Occipital lobe (tissue), 2 donors: Measurements from ENCODE around the gene UBL3. TPM values are rescaled to one million over a fixed set of nuclear protein-coding genes. Genes with fewer than 3 reads are reported as not detected.

Experiments used
- DNase-seq: peaks from one replicate; lab custom pipeline; 2025; lab: John Stamatoyannopoulos, UW
- total RNA-seq: library from RNA; depleted of rRNA; stranded (reverse); fragments of >200 nt; gene quantifications from one replicate; pipeline ENCODE4 v1.2.3, GENCODE V29; 2014

UBL3 gene
- total RNA-seq, 1 donor from 2014 or later = 75.5 TPM

- DNase-seq = no peak
Measured at GRCh38 chr13:29760544-29760943, 89.9 kb downstream of the UBL3 start.

- no peak for DNase-seq
Measured at GRCh38 chr13:29758531-29759114, 91.8 kb downstream of the UBL3 start.

- no peak for DNase-seq
Measured at GRCh38 chr13:29756506-29756905, 93.9 kb downstream of the UBL3 start.

- DNase-seq = no peak
Measured at GRCh38 chr13:29754473-29754806, 96.0 kb downstream of the UBL3 start.

GRCh38 chr13:29753618-29754472 is 96.6 kb downstream of the UBL3 start:
- DNase-seq = no peak

- DNase-seq = no peak
Measured at GRCh38 chr13:29752175-29752574, 98.2 kb downstream of the UBL3 start.

- no peak for DNase-seq
Measured at GRCh38 chr13:29750183-29750530, 100.3 kb downstream of the UBL3 start.

- DNase-seq = no peak
Measured at GRCh38 chr13:29749401-29750182, 100.8 kb downstream of the UBL3 start.

- DNase-seq = no peak
Measured at GRCh38 chr13:29748097-29748496, 102.3 kb downstream of the UBL3 start.

GRCh38 chr13:29746148-29746677 is 104.2 kb downstream of the UBL3 start:
- no peak for DNase-seq

- no peak for DNase-seq
Measured at GRCh38 chr13:29745704-29746103, 104.7 kb downstream of the UBL3 start.

- no peak for DNase-seq
Measured at GRCh38 chr13:29743201-29743786, 107.1 kb downstream of the UBL3 start.

- no peak for DNase-seq
Measured at GRCh38 chr13:29740961-29741360, 109.5 kb downstream of the UBL3 start.

GRCh38 chr13:29737061-29737460 is 113.4 kb downstream of the UBL3 start:
- DNase-seq = no peak

- no peak for DNase-seq
Measured at GRCh38 chr13:29733147-29733611, 117.2 kb downstream of the UBL3 start.

- no peak for DNase-seq
Measured at GRCh38 chr13:29730253-29730652, 120.2 kb downstream of the UBL3 start.

- DNase-seq = no peak
Measured at GRCh38 chr13:29722415-29722814, 128.0 kb downstream of the UBL3 start.

- DNase-seq = no peak
Measured at GRCh38 chr13:29721766-29722165, 128.7 kb downstream of the UBL3 start.

GRCh38 chr13:29718694-29719093 is 131.7 kb downstream of the UBL3 start:
- no peak for DNase-seq

- no peak for DNase-seq
Measured at GRCh38 chr13:29716493-29716892, 133.9 kb downstream of the UBL3 start.
